H54 (cell line): ENCODE measurements around the gene SUPT4H1.

Source experiments
- DNase-seq: peaks from one replicate; pipeline ENCODE4 v3.0.0; 2011; ENCODE audit warnings: low spot score, mixed read lengths; ENCODE audit not compliant: insufficient read length
- FAIRE-seq: peaks from 3 replicates; lab custom pipeline; 2011; peaks lifted over from hg19 to GRCh38; lab: Jason Lieb, UNC
- POLR2A ChIP-seq: IDR thresholded peaks from 2 replicates; pipeline ENCODE4 v1.6.1; 2011; ENCODE audit warnings: low read depth, mild to moderate bottlenecking, low read length

The SUPT4H1 gene

DNA sequence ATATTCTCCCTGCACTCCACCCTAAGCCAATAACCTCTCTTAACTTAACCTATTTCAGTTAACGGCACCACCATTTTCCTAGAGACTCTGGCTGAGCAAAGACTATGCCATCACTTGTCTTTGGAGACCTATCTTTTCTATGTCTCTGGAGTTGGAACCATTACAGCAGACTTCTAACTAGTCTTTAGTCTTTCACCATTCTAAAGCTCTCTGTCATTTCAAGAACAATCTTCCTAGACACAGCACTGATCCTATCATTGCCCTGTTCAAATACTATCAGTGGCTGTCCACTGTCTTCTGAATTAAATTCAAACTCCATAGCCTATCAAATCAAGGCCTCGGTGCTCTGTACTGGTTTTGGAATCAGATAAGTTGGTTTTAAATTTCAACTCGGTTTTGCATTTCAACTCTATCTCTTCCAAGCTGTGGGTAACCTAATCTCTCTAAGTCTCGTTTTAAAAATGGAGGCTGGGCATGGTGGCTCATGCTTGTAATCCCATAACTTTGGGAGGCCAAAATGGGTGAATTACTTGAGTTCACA is 33.4 kb upstream of the SUPT4H1 start:
- FAIRE-seq: no peak
- no peak for TF ChIP-seq POLR2A
- no peak for DNase-seq

GRCh38 chr17:58384897-58385296 is 32.9 kb upstream of the SUPT4H1 start:
- FAIRE-seq: no peak
- no peak for DNase-seq
- no peak for TF ChIP-seq POLR2A

DNA sequence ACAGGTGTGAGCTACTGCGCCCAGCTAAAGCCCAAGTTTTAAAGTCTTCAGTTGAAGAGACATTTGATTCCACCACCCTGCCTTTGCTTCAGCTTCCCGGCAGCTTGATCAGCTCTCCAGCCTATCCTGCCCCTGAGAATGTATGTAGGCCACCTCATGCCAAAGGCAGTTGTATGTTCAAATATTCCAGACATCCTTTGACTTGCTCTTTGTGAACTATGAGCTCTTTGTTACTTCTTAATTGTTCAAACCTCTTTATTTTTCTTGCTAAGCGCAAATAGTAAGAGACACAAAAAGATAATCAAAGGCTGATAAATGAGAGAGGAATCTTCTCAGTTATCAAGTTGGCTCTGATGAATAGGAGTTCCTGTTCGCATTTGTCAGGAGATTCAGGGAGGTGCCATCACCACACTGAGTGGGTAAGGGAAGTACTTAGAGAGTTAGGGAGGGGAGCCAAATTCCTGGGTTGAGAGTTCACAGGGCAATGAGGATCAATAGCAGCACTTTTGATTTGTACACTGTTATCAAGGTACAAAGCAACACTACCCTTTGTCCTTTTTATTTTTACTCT is 32.0 kb upstream of the SUPT4H1 start:
- no peak for DNase-seq
- TF ChIP-seq POLR2A: no peak
- FAIRE-seq: no peak

DNA sequence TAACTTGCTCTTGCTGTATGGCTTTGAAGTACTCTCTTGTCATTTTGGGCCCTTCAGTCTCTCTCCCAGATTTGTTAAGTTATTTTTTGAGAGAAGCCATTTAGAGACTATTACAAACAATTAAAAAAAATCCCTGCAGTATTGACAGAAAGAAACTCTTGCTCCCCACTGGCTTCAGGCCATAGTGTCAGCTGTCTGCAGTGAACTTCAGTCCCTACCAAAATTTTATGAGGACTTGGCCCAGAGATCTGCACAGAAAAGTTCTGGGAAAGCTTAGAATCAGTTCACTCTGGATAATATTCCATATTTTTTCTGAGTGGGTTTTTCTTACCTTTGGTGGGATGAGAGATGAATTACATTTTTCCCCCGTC is 30.9 kb upstream of the SUPT4H1 start:
- no peak for DNase-seq
- no peak for FAIRE-seq
- TF ChIP-seq POLR2A: no peak

GRCh38 chr17:58382108-58382871 is 30.3 kb upstream of the SUPT4H1 start:
- TF ChIP-seq POLR2A: no peak
- FAIRE-seq: no peak
- DNase-seq: no peak

- TF ChIP-seq POLR2A: no peak
- no peak for FAIRE-seq
- DNase-seq: no peak
Measured at GRCh38 chr17:58381124-58382035, 29.4 kb upstream of the SUPT4H1 start.

DNA sequence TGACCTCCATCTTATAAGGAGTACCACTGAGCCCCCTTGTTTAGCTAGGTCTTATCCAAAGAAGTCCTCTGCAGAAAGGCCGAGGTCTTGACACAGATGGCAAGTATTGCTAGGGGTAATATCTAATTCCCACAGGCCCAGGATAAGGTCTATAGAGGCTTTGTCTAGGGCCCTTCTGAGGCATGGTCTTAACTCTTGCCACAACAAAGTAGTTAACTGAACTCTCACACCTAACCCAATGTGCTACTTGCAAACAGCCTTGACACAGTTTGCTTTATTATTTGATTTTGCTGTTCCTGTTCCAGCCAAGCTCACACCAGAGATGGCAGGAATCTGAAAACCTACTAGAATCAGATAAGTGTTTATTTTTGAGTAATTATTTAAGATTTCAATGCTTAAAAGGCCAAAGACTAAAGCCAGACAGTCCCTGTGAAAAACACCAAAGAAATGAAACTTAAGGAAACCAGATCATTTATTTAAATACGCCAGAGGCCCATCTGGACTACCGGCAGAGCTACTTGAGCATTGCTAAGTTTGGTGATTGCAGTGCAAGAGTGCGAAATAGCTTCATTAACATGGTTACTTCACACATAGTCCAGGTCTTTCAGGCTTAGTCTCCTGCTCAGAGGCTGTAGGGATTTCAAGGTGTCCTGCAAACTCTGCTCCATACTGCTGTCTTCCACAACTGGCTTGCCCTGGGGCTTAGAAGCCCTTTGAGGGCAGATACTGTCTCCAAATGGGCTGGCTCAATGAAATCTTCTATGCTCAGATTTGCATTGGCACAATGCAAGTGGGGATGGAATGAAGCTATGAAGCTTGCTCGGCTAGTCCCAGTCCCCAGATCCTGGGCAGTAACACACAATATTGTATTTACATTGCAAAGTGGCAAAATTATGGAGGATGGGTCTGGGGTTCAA is 28.5 kb upstream of the SUPT4H1 start:
- no peak for DNase-seq
- no peak for TF ChIP-seq POLR2A
- no peak for FAIRE-seq

DNA sequence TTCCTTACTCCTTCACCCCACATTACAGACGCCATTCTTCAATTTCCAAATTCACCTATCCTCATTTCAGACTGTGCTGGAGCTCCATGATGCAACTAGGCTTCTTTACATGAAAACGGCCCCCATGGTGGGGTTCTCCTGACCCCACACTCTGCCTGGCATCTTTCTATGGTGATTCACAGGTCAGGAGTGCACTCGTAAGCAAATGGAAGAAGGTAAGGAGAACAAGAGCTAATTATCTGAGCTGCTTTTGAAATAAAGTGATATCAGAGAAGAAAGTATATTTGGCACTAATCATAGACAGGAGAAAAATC is 27.5 kb upstream of the SUPT4H1 start:
- no peak for TF ChIP-seq POLR2A
- DNase-seq: no peak
- no peak for FAIRE-seq

DNA sequence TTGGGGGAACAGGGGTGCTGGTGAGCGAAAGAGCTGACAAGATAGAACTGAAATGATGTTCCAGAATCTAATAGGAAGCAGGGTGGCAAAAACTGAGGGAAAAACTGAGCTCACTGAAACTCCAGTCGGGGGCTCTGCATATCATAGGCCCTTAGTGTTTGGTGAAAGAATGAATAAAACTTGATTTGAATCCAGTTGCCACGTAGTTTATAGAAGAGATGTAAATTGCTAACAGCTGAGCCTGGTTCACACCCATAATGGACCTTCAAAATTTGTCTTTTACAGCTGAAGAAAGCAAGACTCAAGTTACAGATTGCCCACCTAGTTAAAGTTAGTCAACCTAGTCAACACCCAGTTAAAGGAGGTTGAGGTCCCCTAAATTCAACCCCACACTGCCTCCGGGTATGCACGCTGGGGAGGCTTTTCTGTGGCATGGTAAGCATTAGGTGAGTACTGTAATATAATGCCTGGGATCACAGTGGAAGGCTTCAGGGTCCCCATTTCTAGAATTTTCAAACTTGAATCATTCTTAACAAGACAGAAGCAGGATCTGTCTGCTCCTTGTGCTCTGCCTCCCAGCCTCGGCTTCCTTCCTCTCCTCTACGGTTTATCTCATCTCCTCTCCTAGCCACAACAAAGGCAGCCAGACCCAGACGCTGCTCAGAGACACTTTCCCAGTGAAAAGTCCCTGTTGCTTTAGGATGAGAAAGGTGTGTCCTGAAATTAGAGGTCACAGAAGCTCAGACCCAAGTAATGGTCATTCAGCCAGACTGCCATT is 26.9 kb upstream of the SUPT4H1 start:
- TF ChIP-seq POLR2A: no peak
- DNase-seq (no peak), FAIRE-seq (no peak)

GRCh38 chr17:58377661-58378060 is 25.7 kb upstream of the SUPT4H1 start:
- no peak for DNase-seq
- no peak for FAIRE-seq
- TF ChIP-seq POLR2A: no peak

DNA sequence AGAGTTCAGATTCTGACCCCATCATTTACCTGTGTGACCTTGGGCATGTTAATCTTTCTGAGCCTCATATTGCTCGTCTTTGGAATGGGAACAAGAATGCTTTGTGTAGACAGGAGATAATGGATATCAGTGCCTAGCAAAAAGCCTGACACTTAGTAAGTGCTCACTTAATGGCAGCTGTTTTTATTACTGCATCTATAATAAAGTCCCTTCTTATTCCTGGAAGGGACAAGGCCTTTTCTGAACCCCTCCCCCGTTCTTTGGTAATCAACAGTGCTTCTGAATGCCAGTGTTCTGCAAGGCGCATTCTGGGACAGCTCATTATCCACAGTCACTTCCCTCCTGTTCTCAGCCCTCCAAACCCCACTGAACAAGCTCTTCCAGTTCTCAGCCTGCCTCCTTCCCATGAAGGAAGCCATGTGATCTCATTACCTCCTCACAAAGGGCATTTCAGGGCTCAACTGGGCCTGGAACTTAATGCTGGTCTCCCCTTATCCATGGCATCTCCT is 25.1 kb upstream of the SUPT4H1 start:
- TF ChIP-seq POLR2A: no peak
- DNase-seq (no peak), FAIRE-seq (no peak)

GRCh38 chr17:58376472-58377000 is 24.5 kb upstream of the SUPT4H1 start:
- no peak for FAIRE-seq
- no peak for TF ChIP-seq POLR2A

DNA sequence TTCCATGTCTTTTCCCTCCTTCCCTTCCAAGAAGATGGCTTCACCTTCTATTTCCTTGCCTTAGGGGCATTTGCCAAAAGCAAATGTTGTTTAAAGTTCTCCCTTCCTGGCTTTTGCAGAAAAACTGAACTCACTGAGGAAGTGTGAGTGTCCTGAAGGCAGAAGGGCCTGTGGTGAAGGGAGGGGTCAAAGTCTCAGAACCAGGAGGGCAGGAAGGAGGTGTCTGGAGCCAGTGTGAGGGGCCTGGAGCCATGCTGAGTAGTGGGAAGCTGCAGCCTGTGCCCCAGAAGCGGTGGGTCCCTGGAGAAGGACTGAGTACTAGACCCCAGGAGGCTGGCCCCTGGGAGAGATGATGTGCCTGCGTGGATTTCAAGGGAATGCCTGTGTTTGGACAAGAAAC is 23.8 kb upstream of the SUPT4H1 start:
- TF ChIP-seq POLR2A: no peak
- no peak for DNase-seq
- FAIRE-seq: no peak

More at GRCh38 chr17:58376472-58377000, 24.5 kb upstream of the SUPT4H1 start:
- DNase-seq: no peak
